DOHH2 (cell line): Measurements from ENCODE around the gene ANKRD9.

ENCODE experiments used
- H3F3A ChIP-seq: fragments of 200-600 bp; sonication (generic), shearing (Covaris generic); 2 replicates; pipeline ENCODE4 v1.6.0; 2016; ENCODE audit warnings: antibody characterized with exemption, mild to moderate bottlenecking; ENCODE audit not compliant: control insufficient read depth, insufficient read depth
- H3K27ac ChIP-seq: fragments of 200-600 bp; sonication (generic); 2 replicates; pipeline ENCODE4 v1.5.1; 2014; ENCODE audit warnings: low read depth, mild to moderate bottlenecking, low read length, moderate library complexity
- H3K27me3 ChIP-seq: fragments of 200-600 bp; sonication (generic); 2 replicates; pipeline ENCODE4 v1.6.1; 2014; ENCODE audit warnings: mild to moderate bottlenecking, low read length, mixed read lengths; ENCODE audit not compliant: control insufficient read depth
- H3K36me3 ChIP-seq: fragments of 200-600 bp; sonication (generic); 2 replicates; pipeline ENCODE4 v1.6.1; 2014; ENCODE audit warnings: mild to moderate bottlenecking, low read length, moderate library complexity, mixed read lengths; ENCODE audit not compliant: control insufficient read depth
- H3K4me1 ChIP-seq: fragments of 200-600 bp; sonication (generic); 2 replicates; pipeline ENCODE4 v1.6.1; 2014; ENCODE audit warnings: mild to moderate bottlenecking, low read length, mixed read lengths; ENCODE audit not compliant: control insufficient read depth
- H3K4me2 ChIP-seq: fragments of 200-600 bp; sonication (generic); 2 replicates; pipeline ENCODE4 v1.6.0; 2014; ENCODE audit warnings: mild to moderate bottlenecking, low read length, moderate library complexity
- H3K4me3 ChIP-seq: fragments of 200-600 bp; sonication (generic); 2 replicates; pipeline ENCODE4 v1.5.1; 2014; ENCODE audit warnings: mild to moderate bottlenecking, low read length, mixed read lengths
- H3K79me2 ChIP-seq: fragments of 200-600 bp; sonication (generic); 2 replicates; pipeline ENCODE4 v1.6.1; 2014; ENCODE audit warnings: mild to moderate bottlenecking, low read length, mixed read lengths; ENCODE audit not compliant: control insufficient read depth
- H3K9me2 ChIP-seq: fragments of 200-600 bp; sonication (generic); replicated peaks from 2 replicates; pipeline ENCODE4 v1.6.1; 2014; ENCODE audit warnings: mild to moderate bottlenecking, low read length, mixed read lengths; ENCODE audit not compliant: control insufficient read depth
- H3K9me3 ChIP-seq: fragments of 200-600 bp; sonication (generic); 2 replicates; pipeline ENCODE4 v1.6.1; 2014; ENCODE audit warnings: antibody characterized with exemption, low read length, mixed read lengths; ENCODE audit not compliant: control insufficient read depth, insufficient read depth
- H4K20me1 ChIP-seq: fragments of 200-600 bp; sonication (generic); 2 replicates; pipeline ENCODE4 v1.6.0; 2014; ENCODE audit warnings: low read depth, mild to moderate bottlenecking, antibody characterized with exemption, low read length, moderate library complexity; ENCODE audit not compliant: control insufficient read depth, insufficient read depth
- CTCF ChIP-seq: fragments of 200-600 bp; sonication (generic); IDR thresholded peaks from one replicate; pipeline ENCODE4 v1.5.1; 2014; ENCODE audit warnings: antibody characterized with exemption, mild to moderate bottlenecking, low read depth, low read length; ENCODE audit not compliant: poor library complexity, severe bottlenecking
- EZH2phosphoT487 ChIP-seq: fragments of 200-600 bp; sonication (generic); IDR thresholded peaks from 2 replicates; pipeline ENCODE4 v1.6.1; 2017; ENCODE audit warnings: borderline replicate concordance, mild to moderate bottlenecking, antibody characterized with exemption, low read length, moderate library complexity, mixed read lengths

ANKRD9 gene

GRCh38 chr14:102532204-102532658 is 22.7 kb upstream of the ANKRD9 start:
- peaks cover 21% of the 10 kb centered on the region for H3K4me1 ChIP-seq
- no peaks in the 10 kb centered on the region for H3K9me3 ChIP-seq
- H4K20me1 ChIP-seq: no peaks in the 10 kb centered on the region
- H3K9me2 ChIP-seq: no peaks in the 10 kb centered on the region
- no peak for TF ChIP-seq EZH2phosphoT487
- no peak for TF ChIP-seq CTCF
- no peak overlapping the region for H3K27ac ChIP-seq
- H3K79me2 ChIP-seq: no peaks in the 10 kb centered on the region
- no peaks in the 10 kb centered on the region for H3F3A ChIP-seq
- no peak overlapping the region for H3K4me2 ChIP-seq
- no peaks in the 10 kb centered on the region for H3K36me3 ChIP-seq
- H3K4me3 ChIP-seq: no peak overlapping the region
- no peaks in the 10 kb centered on the region for H3K27me3 ChIP-seq

- H4K20me1 ChIP-seq: no peaks in the 10 kb centered on the region
- peak overlapping the region; percentile 60 for H3K4me2 ChIP-seq
- H3F3A ChIP-seq: no peaks in the 10 kb centered on the region
- peak overlapping the region; percentile 31 for H3K4me3 ChIP-seq
- H3K9me3 ChIP-seq: no peaks in the 10 kb centered on the region
- TF ChIP-seq EZH2phosphoT487 (no peak), CTCF (no peak)
- H3K9me2 ChIP-seq: no peaks in the 10 kb centered on the region
- peaks cover 16% of the 10 kb centered on the region for H3K4me1 ChIP-seq
- H3K27ac ChIP-seq: no peak overlapping the region
- H3K36me3 ChIP-seq: no peaks in the 10 kb centered on the region
- no peaks in the 10 kb centered on the region for H3K79me2 ChIP-seq
- no peaks in the 10 kb centered on the region for H3K27me3 ChIP-seq
Measured at GRCh38 chr14:102530828-102531478, 21.4 kb upstream of the ANKRD9 start.

GRCh38 chr14:102528431-102529170 is 19.0 kb upstream of the ANKRD9 start:
- Histone ChIP-seq H3K36me3 (no peaks in the 10 kb centered on the region), H3K27ac (no peak overlapping the region), H3K4me2 (no peak overlapping the region), H3K4me3 (no peak overlapping the region), H3K9me2 (no peaks in the 10 kb centered on the region), H4K20me1 (no peaks in the 10 kb centered on the region), H3K27me3 (no peaks in the 10 kb centered on the region), H3F3A (no peaks in the 10 kb centered on the region), H3K79me2 (no peaks in the 10 kb centered on the region), H3K9me3 (no peaks in the 10 kb centered on the region), H3K4me1 (peaks cover 34% of the 10 kb centered on the region)
- no peak for TF ChIP-seq EZH2phosphoT487
- no peak for TF ChIP-seq CTCF
